GM21360 (cell line): ENCODE results near the gene TESK2.
"Not testable (repeated sequence)": the region's sequence is repeated elsewhere in the genome, so short reads cannot be mapped to it uniquely, and the experiment has no call there.

Experiments used
- ATAC-seq: cut with Tn5 transposase; IDR thresholded peaks from one replicate; pipeline ENCODE4 v1.9.1; 2021; ENCODE audit warnings: mild to moderate bottlenecking, moderate library complexity; ENCODE audit not compliant: unreplicated experiment

Gene TESK2

GRCh38 chr1:45423906-45424678, 66.9 kb downstream of the TESK2 start:
- no peak for ATAC-seq

- ATAC-seq, result no peak
These were observed 69.0 kb downstream of the TESK2 start for GRCh38 chr1:45421935-45422334.

- no peak for ATAC-seq
These were observed 76.2 kb downstream of the TESK2 start for GRCh38 chr1:45414746-45415145.

- ATAC-seq, result no peak
These were observed 78.1 kb downstream of the TESK2 start for GRCh38 chr1:45412899-45413298.

- ATAC-seq, result no peak
These were observed 79.5 kb downstream of the TESK2 start for GRCh38 chr1:45411510-45411899.

- ATAC-seq, result no peak
These were observed 80.0 kb downstream of the TESK2 start for GRCh38 chr1:45410850-45411509.

- ATAC-seq, result no peak
These were observed 81.7 kb downstream of the TESK2 start for GRCh38 chr1:45409276-45409675.

GRCh38 chr1:45407629-45408287, 83.2 kb downstream of the TESK2 start:
- ATAC-seq, result no peak

GRCh38 chr1:45405636-45406035, 85.3 kb downstream of the TESK2 start:
- ATAC-seq, result no peak

- ATAC-seq, result no peak
These were observed 87.2 kb downstream of the TESK2 start for GRCh38 chr1:45403718-45404117.

GRCh38 chr1:45403298-45403697, 87.7 kb downstream of the TESK2 start:
- ATAC-seq, result no peak

- ATAC-seq, result no peak
These were observed 89.4 kb downstream of the TESK2 start for GRCh38 chr1:45401524-45401923.

- no peak for ATAC-seq
These were observed 90.9 kb downstream of the TESK2 start for GRCh38 chr1:45400049-45400448.

GRCh38 chr1:45397285-45397684, 93.7 kb downstream of the TESK2 start:
- ATAC-seq, result no peak

GRCh38 chr1:45395582-45395981, 95.4 kb downstream of the TESK2 start:
- no peak for ATAC-seq

GRCh38 chr1:45395051-45395450, 95.9 kb downstream of the TESK2 start:
- ATAC-seq, result no peak

- peak; percentile 56 for ATAC-seq
These were observed 96.6 kb downstream of the TESK2 start for GRCh38 chr1:45394342-45394741.

- peak; percentile 82 for ATAC-seq
These were observed 97.2 kb downstream of the TESK2 start for GRCh38 chr1:45393718-45394302.

GRCh38 chr1:45386219-45386618, 104.7 kb downstream of the TESK2 start:
- no peak for ATAC-seq

GRCh38 chr1:45385302-45385701, 105.7 kb downstream of the TESK2 start:
- no peak for ATAC-seq

GRCh38 chr1:45384213-45384612, 106.8 kb downstream of the TESK2 start:
- not testable (repeated sequence) for ATAC-seq

- ATAC-seq, result no peak
These were observed 107.8 kb downstream of the TESK2 start for GRCh38 chr1:45383191-45383590.
